Transverse colon (tissue), 4 donors: ENCODE measurements around the gene RNFT2.

Experiments
- EP300 ChIP-seq: sonication (generic); formaldehyde crosslinking; IDR thresholded peaks from one replicate; pipeline ENCODE4 v1.6.1; 2017; ENCODE audit warnings: antibody characterized with exemption, low read depth
- POLR2A ChIP-seq: fragments of 450-650 bp; IDR thresholded peaks from one replicate; pipeline ENCODE4 v1.6.1; 2016; ENCODE audit warnings: antibody characterized with exemption, mild to moderate bottlenecking, moderate library complexity
- POLR2AphosphoS5 ChIP-seq, 3 donors: sonication (generic); formaldehyde crosslinking; IDR thresholded peaks; one replicate each; pipeline ENCODE4 v1.6.1; 2016; ENCODE audit warnings: antibody characterized with exemption in 3 of 3
- TF ChIP-seq, protein P1 (sequence below), 5 experiments: fragments of 200-600 bp in 3 of 5; fragments of 450-650 bp in 2 of 5; sonication (generic) in 3 of 5; IDR thresholded peaks; 1 replicate in 2 of 5; 2 replicates in 3 of 5; pipeline ENCODE4 v1.5.1; 2016 to 2017; ENCODE audit warnings: antibody characterized with exemption in 5 of 5, inconsistent platforms in 3 of 5, mild to moderate bottlenecking in 2 of 5, moderate library complexity in 1 of 5

DNA sequence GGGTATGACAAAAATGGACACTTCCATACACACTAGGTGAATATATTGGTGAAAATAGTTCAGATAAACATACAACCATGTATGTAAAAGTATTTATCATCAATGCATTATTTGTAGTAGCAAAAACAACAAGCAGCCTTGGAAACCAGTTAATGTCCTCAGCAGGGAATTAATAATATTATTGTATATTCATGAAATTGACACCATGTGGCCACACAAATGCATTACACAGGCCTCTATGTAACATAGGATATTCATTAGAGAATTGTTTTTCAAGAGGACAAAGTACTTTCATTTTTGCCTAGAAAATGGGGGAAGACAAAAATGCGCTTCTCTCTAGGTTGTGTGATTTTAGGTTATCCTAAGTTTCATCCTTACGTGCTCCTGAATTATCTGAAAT, 24.6 kb upstream of the RNFT2 start:
- TF ChIP-seq, protein P1, sequence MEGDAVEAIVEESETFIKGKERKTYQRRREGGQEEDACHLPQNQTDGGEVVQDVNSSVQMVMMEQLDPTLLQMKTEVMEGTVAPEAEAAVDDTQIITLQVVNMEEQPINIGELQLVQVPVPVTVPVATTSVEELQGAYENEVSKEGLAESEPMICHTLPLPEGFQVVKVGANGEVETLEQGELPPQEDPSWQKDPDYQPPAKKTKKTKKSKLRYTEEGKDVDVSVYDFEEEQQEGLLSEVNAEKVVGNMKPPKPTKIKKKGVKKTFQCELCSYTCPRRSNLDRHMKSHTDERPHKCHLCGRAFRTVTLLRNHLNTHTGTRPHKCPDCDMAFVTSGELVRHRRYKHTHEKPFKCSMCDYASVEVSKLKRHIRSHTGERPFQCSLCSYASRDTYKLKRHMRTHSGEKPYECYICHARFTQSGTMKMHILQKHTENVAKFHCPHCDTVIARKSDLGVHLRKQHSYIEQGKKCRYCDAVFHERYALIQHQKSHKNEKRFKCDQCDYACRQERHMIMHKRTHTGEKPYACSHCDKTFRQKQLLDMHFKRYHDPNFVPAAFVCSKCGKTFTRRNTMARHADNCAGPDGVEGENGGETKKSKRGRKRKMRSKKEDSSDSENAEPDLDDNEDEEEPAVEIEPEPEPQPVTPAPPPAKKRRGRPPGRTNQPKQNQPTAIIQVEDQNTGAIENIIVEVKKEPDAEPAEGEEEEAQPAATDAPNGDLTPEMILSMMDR (IDR thresholded peaks at IDR 0.05), result no peak
- no peak for TF ChIP-seq EP300
- TF ChIP-seq POLR2A, result no peak
- no peak for TF ChIP-seq POLR2AphosphoS5 (IDR thresholded peaks at IDR 0.05)
